HG02852 (cell line): ENCODE data around the gene SNRNP48.

Experiments used
- ATAC-seq: cut with Tn5 transposase; IDR thresholded peaks from one replicate; pipeline ENCODE4 v1.9.1; 2021; ENCODE audit warnings: mild to moderate bottlenecking, moderate library complexity; ENCODE audit not compliant: unreplicated experiment

The SNRNP48 gene

DNA sequence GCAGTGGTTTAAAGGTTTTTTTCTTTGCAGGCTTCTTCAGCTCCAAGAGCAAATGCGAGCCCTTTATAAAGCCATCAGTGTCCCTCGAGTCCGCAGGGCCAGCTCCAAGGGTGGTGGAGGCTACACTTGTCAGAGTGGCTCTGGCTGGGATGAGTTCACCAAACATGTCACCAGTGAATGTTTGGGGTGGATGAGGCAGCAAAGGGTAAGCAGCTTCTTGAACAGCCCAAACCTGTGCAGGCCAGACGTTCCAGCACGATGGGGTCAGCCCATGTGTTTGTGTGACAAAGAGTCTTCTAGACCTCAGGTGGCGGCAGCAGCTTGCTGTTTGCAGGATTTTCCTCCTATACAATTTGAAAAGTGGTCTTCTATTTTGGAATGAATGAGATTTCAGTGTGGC lies 30.8 kb upstream of the SNRNP48 start:
- ATAC-seq = no peak

DNA sequence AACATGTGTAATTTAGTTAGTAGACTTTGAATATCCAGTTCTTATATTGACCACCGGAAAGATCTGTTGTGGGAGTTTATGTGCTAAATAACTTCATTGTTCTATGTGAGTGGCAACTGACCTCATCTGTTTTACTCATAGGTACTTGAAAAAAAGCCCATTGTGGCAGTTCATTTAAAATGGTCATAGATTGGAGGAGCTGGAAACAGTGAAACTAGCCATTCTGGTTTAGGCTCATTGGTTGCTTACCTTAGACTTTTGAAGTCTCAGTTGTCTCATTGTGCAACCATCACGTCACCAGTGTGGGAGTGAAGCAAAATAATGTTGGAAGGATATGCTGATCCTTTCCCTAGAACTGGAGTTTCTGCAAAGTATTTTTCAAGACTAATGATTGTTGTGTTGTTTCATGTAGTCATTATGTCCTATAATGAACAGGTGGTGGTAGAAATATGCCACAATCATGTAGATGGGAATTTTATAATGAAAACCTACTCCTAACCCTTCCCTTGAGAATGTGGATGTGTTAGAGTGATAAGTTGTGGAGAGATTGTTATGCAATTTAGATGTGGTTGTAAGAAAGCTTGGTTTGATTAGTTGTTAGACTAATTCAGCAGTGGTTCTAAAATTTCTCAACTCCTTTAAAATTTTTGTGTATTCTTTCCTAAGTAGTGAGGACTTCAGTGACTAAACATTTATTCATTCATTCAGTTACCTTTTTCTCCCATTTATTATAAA lies 30.2 kb upstream of the SNRNP48 start:
- ATAC-seq = no peak

GRCh38 chr6:7561153-7561964 lies 28.6 kb upstream of the SNRNP48 start:
- no peak for ATAC-seq

DNA sequence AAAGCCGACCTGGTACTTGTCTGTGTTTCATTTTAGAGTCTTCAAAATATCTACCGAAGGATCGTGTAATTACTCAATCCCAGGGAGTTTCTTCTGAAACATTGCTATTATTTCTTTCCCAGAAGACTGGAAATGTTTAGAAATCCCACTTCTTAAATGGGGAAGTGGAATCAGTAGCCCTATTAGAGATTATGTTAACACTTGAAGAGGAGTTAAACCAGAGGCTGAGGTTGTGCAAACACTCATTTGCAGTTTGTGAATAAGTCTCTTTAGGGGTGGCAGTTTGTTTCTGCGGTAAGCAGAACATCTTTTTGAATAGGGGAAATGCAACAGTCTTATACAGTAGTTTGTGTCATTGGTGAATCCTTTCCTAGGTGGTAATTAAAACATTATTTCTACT lies 27.2 kb upstream of the SNRNP48 start:
- ATAC-seq = no peak

DNA sequence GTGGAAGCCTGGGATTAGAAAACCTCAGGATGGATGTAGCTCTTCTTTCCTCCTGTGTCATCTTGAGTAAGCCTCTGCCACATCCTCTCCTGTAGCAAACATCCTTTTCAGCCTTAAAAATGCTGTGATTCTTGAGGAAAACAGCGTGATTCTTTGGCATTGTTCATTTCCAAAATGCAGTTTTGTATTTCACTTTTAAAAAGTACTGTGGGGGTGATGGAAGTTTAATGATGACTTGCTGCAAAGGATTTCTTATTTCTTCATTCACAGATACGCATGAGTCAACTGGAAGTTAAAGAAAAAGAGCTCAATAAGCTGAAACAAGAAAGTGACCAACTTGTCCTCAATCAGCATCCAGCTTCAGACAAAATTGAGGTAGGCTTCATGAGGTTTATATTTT lies 23.9 kb upstream of the SNRNP48 start:
- no peak for ATAC-seq

DNA sequence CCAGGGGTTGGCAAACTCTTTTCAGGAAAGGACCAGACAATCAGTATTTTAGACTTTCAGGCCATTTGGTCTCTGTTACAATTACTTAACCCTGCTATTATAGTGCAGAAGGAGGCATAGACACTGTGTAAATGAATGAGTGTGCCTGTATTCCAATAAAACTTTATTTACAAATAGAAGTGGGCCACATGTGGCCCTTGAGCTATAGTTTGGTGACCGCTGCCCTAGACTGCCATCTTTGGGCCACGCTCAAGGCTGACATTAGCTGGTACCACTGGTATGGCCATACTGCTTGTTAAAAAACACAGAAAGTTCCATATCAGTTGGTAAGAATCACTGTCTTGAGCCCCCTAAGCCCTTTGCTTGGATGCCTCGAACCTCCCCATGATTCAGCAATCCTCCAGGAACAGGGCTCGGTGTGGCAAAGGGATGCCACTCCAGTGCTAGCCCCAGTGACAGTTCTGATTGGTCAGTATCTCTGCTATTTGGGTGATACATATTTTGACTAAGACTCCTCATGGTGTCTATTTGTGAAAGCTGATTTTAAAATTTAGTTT lies 23.3 kb upstream of the SNRNP48 start:
- ATAC-seq = no peak

- ATAC-seq = no peak
These were observed 22.0 kb upstream of the SNRNP48 start for GRCh38 chr6:7568021-7568420.

- ATAC-seq = no peak
These were observed 20.9 kb upstream of the SNRNP48 start for GRCh38 chr6:7569082-7569481.

GRCh38 chr6:7572213-7572943 lies 17.6 kb upstream of the SNRNP48 start:
- ATAC-seq = no peak

DNA sequence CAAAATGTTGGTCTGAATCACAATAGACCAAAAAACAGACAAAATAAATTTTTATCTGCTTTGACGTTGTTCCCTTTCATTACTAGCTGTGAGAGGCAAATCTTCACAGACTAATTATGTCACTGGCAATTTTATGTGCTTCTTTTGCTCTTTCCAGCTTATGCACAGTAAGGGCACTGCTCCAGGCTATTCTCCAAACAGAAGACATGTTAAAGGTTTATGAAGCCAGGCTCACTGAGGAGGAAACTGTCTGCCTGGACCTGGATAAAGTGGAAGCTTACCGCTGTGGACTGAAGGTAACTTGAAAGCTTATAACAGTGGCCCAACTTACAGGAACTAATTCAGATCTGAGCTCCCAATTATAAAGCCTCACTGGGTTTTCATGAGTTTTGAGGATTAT lies 15.5 kb upstream of the SNRNP48 start:
- ATAC-seq = no peak

DNA sequence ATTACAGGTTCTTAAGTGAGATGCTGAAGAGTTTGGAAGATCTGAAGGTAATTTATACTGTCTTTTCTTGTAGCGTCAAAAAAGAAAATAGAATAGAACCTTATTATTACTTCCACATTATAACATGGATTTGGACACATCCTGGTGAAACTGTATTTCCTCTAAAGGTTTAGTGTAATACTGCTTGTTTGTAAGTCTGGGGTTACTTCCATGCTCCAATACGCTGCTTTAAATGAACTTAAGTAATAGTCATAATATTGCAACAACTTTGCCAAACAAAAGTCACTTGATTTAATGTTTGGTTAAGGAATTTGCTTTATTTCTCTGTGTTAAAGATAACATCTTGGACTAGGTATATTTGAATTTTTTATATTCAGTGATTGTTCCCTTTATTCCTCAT lies 11.5 kb upstream of the SNRNP48 start:
- no peak for ATAC-seq

- ATAC-seq = no peak
These were observed 11.1 kb upstream of the SNRNP48 start for GRCh38 chr6:7578931-7579330.

DNA sequence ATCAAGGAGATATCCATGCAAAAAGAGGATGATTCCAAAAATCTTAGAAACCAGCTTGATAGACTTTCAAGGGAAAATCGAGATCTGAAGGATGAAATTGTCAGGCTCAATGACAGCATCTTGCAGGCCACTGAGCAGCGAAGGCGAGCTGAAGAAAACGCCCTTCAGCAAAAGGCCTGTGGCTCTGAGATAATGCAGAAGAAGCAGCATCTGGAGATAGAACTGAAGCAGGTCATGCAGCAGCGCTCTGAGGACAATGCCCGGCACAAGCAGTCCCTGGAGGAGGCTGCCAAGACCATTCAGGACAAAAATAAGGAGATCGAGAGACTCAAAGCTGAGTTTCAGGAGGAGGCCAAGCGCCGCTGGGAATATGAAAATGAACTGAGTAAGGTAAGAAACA lies 10.1 kb upstream of the SNRNP48 start:
- no peak for ATAC-seq

- ATAC-seq = no peak
These were observed 9.5 kb upstream of the SNRNP48 start for GRCh38 chr6:7580537-7580926.

- no peak for ATAC-seq
These were observed 8.9 kb upstream of the SNRNP48 start for GRCh38 chr6:7580927-7581618.

DNA sequence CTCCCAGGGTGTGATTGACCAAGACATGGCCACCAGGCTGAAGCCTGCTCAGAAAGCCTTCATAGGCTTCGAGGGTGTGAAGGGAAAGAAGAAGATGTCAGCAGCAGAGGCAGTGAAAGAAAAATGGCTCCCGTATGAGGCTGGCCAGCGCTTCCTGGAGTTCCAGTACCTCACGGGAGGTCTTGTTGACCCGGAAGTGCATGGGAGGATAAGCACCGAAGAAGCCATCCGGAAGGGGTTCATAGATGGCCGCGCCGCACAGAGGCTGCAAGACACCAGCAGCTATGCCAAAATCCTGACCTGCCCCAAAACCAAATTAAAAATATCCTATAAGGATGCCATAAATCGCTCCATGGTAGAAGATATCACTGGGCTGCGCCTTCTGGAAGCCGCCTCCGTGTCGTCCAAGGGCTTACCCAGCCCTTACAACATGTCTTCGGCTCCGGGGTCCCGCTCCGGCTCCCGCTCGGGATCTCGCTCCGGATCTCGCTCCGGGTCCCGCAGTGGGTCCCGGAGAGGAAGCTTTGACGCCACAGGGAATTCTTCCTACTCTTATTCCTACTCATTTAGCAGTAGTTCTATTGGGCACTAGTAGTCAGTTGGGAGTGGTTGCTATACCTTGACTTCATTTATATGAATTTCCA lies 4.6 kb upstream of the SNRNP48 start:
- no peak for ATAC-seq

GRCh38 chr6:7587631-7588100 lies 2.3 kb upstream of the SNRNP48 start:
- no peak for ATAC-seq

DNA sequence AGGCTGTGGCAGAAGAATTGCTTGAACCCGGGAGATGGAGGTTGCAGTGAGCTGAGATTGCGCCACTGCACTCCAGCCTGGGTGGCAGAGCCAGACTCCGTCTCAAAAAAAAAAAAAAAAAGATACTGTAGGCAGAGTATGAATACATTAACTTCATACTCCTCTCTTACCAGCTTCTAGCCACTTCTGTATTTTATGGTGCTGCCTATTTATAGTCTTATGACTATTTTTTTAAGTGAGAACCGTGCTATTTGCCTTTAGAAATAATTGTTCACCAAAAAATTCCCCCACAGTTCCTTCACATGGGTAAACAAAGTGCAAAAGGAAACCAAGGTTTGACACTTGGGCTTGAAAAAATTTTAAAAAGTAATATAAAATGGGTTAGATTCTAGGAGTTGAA lies 1.5 kb upstream of the SNRNP48 start:
- no peak for ATAC-seq

DNA sequence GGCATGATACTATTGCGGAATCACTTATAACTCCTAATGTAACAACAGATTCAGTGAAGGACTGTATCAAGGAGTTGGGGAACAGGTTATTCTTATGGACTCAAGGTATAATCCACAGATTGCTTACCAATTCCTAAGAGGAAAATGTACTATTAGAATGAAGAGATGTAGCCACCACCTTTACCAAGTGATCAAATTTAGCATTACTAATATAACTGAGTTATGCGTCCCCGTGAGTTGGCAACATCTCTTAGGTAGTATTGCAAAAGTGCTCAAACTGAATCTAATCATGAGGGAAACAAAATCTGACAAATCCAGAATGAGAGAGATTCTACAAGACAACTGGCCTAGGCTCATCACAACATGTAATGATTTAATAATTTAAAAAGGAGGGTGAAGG lies 777 bp upstream of the SNRNP48 start:
- ATAC-seq = no peak

GRCh38 chr6:7590918-7591302 lies 912 bp downstream of the SNRNP48 start:
- ATAC-seq = no peak
